Endothelial cell of umbilical vein (primary cell): ENCODE data around the gene THOC2.

ENCODE experiments used
- CTCF ChIP-seq, 2 donors: IDR thresholded peaks; 1 replicate in 1 of 2; 2 replicates in 1 of 2; pipeline ENCODE4 v1.5.1; 2011; ENCODE audit warnings: low read length in 2 of 2, mild to moderate bottlenecking in 2 of 2, moderate library complexity in 2 of 2, control low read depth in 1 of 2, inconsistent platforms in 1 of 2, low read depth in 1 of 2; ENCODE audit not compliant: insufficient read depth in 1 of 2; ENCODE audit errors: extremely low read depth in 1 of 2
- EZH2 ChIP-seq: IDR thresholded peaks from 2 replicates; pipeline ENCODE4 v1.6.1; 2012; ENCODE audit warnings: borderline replicate concordance, low read depth, mild to moderate bottlenecking, moderate library complexity, low read length, inconsistent platforms; ENCODE audit not compliant: severe bottlenecking
- FOS ChIP-seq: IDR thresholded peaks from 2 replicates; pipeline ENCODE4 v1.6.1; 2011; ENCODE audit warnings: mild to moderate bottlenecking, low read length, moderate library complexity, borderline replicate concordance; ENCODE audit not compliant: insufficient read depth
- GATA2 ChIP-seq: IDR thresholded peaks from 2 replicates; pipeline ENCODE4 v1.7.0; 2011; ENCODE audit warnings: low read depth, mild to moderate bottlenecking, moderate library complexity, mixed read lengths, low read length; ENCODE audit not compliant: insufficient read length, insufficient read depth
- JUN ChIP-seq: IDR thresholded peaks from 2 replicates; pipeline ENCODE4 v1.6.1; 2011; ENCODE audit warnings: borderline replicate concordance, low read depth; ENCODE audit not compliant: insufficient read length, insufficient read depth
- MAX ChIP-seq: IDR thresholded peaks from 2 replicates; pipeline ENCODE4 v1.6.1; 2011; ENCODE audit not compliant: insufficient read depth, insufficient read length
- MYC ChIP-seq: IDR thresholded peaks from one replicate; pipeline ENCODE4 v1.6.1; 2011; ENCODE audit warnings: mild to moderate bottlenecking, low read depth, low read length
- POLR2A ChIP-seq: IDR thresholded peaks from 2 replicates; pipeline ENCODE4 v1.6.1; 2012; ENCODE audit warnings: low read depth, mild to moderate bottlenecking, control low read depth, low read length
- POLR2AphosphoS5 ChIP-seq: IDR thresholded peaks from 2 replicates; pipeline ENCODE4 v1.6.1; 2012; ENCODE audit warnings: low read depth, mild to moderate bottlenecking, control low read depth, low read length, moderate library complexity; ENCODE audit not compliant: insufficient read depth

GRCh38 chrX:123773258-123773988 is 40.6 kb upstream of the THOC2 start:
- TF ChIP-seq CTCF (IDR thresholded peaks at IDR 0.05; ENCODE audit: extremely low read depth in 1 of 2, insufficient read depth in 1 of 2, low read depth in 1 of 2, low read length in 2 of 2) = no peak
- no peak for TF ChIP-seq POLR2AphosphoS5
- no peak for TF ChIP-seq POLR2A
- TF ChIP-seq JUN = no peak
- no peak for TF ChIP-seq EZH2
- TF ChIP-seq MYC = no peak
- TF ChIP-seq MAX = no peak
- no peak for TF ChIP-seq GATA2
- no peak for TF ChIP-seq FOS
